Hepatocyte (in vitro differentiated cells): Measurements from ENCODE around the gene KCNJ13.

Source experiments
- CTCF ChIP-seq: fragments of 200-600 bp; sonication (generic); IDR thresholded peaks from 2 replicates; pipeline ENCODE4 v1.5.1; 2016; ENCODE audit warnings: antibody characterized with exemption, mild to moderate bottlenecking; ENCODE audit not compliant: poor library complexity
- EZH2 ChIP-seq: fragments of 200-600 bp; sonication (generic); IDR thresholded peaks from 2 replicates; pipeline ENCODE4 v1.6.1; 2016; ENCODE audit warnings: antibody characterized with exemption, mild to moderate bottlenecking, borderline replicate concordance

- TF ChIP-seq CTCF: no peak
- no peak for TF ChIP-seq EZH2
Observed at GRCh38 chr2:232810444-232810843, 34.1 kb upstream of the KCNJ13 start.
